Hematopoietic multipotent progenitor cell treated with erythropoietin and hydrocortisone succinate and interleukin-3 and kit ligand, for 4 days (in vitro differentiated cells): ENCODE measurements around the gene UCK2.
"Not testable (repeated sequence)": the region's sequence is repeated elsewhere in the genome, so short reads cannot be mapped to it uniquely, and the experiment has no call there.

Experiments
- DNase-seq: peaks from one replicate; pipeline ENCODE4 v3.0.0-alpha.2; 2015

UCK2 gene

DNA sequence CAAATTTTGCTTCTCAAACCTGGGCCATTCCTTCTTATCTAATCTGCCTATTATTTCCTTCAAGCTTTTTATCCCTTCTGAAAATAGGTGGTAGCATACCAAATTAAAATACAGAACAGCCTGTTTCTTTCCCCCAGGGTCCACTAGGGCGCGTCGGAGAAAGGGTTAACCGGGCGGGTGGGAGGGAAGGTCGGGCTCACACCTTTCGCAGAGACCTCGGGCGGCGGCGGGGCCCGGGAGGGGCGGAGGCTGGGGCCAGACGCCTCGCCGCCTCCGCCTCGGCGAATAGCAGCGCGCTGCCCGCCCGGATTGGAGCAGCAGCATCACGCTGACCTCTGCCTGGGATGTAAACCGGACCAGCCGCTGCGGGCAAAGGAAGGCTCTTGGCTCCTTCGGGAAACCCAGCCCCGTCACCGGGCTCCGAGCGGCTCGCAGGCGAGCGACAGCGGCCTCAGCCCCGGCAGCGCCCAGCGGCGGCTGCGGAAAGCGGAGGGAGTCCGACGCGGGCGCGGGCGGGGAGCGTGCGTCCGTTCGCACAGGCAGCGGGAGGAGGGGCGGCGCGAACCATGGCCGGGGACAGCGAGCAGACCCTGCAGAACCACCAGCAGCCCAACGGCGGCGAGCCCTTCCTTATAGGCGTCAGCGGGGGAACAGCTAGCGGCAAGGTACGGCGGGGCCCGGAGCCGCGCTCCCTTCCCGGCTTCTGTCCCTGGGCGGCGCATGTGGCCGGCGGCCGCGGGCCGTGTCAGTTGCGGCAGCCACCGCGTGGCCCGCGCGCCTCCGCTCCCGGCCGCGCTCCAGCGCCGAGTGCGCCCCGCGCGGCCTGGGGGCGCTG is at the start of gene UCK2:
Gene UCK2 (plus strand): TSS at position 347 of the 835 bp plus-strand sequence. CDS start 220 bp downstream, at position 567.
- peak; percentile 90 for DNase-seq

DNA sequence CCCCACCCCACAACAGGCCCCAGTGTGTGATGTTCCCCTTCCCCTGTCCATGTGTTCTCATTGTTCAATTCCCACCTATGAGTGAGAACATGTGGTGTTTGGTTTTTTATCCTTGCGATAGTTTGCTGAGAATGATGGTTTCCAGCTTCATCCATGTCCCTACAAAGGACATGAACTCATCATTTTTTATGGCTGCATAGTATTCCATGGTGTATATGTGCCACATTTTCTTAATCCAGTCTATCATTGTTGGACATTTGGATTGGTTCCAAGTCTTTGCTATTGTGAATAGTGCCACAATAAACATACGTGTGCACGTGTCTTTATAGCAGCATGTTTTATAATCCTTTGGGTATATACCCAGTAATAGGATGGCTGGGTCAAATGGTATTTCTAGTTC is 49.2 kb upstream of the UCK2 start:
- DNase-seq, result not testable (repeated sequence)

DNA sequence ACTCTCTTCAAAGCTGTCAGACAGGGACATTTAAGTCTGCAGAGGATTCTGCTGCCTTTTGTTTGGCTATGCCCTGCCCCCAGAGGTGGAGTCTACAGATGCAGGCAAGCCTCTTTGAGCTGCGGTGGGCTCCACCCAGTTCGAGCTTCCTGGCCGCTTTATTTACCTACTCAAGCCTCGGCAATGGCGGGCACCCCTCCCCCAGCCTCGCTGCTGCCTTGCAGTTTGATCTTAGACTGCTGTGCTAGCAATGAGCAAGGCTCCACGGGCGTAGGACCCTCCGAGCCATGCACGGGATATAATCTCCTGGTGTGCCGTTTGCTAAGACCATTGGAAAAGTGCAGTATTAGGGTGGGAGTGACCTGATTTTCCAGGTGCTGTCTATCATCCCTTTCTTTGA is 43.9 kb upstream of the UCK2 start:
- DNase-seq, result not testable (repeated sequence)

DNA sequence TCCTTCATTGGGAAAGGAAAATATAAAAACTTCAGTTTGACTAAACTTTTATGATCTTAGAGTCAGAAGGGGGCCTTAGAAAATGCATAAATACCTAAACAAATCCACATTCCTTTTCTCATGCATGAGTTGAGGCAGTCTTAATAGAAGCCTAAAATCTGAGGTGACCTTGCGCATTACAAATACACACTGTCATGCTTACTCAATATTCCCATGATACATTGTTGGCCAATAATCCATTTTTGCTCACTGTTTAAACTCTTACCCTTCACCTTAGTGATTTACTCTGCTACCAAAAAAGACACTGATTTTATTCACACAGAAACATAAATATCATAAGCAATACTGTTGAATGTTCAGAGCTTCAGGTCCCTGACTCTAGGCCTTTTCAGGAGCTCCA is 39.7 kb upstream of the UCK2 start:
- DNase-seq, result no peak

DNA sequence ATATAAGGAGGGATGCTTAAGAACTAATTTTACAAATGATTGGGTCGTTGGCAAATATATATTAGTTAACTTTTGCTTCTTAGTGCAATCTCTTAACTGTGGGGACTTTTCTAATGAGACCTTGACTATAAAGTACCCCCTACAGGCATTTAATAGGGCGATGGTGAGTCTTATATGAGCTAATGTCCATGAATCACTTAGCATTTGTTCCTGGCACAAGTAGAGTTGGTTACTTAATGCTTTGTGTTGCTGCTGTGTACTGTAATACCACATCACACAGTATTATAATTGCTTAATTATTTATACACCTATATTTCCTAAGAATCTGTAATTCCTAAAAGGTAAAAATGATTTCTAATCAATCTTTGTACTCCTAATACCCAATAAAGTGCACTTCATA is 33.5 kb upstream of the UCK2 start:
- no peak for DNase-seq

DNA sequence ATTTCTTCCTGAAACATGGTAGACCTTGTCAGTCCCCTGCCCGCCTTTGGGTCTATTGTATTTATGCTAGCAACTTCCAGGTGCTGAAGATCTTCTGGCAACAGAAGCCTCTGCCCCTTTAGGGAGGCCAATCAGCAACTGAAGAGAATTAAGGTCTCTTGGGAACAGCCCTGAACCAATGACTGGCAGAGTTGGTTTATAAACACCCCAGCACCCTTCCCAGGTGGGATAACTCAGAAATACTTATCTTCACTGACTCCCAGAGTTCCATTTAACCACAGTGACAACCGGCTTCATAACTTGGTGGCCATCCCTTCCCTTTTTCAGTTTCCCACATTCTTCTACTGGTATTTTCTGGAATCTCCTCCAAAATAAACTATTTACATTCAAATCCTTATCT is 31.5 kb upstream of the UCK2 start:
- no peak for DNase-seq

DNA sequence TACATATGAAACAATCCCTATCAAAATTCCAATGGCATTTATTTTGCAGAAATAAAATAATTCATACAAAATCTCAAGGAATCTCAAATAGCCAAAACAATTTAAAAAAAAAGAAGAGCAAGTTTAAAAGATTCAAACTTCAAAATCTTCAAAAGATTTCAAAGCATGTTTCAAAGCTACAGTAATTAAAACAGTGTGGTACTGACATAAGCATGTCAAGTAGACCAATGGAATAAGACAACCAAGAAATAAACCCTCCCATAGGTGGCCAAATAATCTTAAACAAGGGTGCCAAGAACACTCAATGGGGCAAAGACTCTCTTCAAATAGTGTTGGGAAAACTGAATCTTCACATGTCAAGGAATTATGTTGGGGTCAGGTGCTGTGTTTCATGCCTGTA is 28.0 kb upstream of the UCK2 start:
- DNase-seq, result no peak

DNA sequence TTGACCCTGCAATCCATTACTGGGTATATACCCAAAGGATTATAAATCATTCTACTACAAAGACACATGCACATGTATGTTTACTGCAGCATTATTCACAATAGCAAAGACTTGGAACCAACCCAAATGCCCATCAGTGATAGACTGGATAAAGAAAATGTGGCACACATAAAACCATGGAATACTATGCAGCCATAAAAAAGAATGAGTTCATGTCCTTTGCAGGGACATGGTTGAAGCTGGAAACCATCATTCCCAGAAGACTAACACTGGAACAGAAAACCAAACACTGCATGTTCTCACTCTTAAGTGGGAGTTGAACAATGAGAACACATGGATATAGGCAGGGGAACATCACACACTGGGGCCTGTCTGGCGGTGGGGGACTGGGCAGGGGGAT is 22.9 kb upstream of the UCK2 start:
- DNase-seq, result not testable (repeated sequence)

DNA sequence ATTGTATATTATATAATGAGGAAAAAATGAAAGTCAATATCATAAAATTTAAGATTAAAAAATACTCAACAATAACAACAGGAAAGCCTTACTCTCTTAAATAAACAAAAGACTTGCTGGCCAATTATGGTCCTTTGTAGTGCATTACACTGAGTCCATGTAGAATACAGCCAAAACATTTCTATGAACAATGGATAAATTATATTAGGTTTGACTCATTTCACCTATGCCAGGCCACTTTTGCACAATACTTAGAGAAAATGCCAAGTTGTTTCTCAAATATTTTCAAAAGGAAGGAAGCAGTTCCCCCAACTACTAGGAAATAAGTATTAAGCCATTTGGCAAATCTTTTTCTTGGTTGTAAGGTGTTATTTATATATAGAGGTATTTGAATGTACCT is 19.8 kb upstream of the UCK2 start:
- DNase-seq, result no peak

DNA sequence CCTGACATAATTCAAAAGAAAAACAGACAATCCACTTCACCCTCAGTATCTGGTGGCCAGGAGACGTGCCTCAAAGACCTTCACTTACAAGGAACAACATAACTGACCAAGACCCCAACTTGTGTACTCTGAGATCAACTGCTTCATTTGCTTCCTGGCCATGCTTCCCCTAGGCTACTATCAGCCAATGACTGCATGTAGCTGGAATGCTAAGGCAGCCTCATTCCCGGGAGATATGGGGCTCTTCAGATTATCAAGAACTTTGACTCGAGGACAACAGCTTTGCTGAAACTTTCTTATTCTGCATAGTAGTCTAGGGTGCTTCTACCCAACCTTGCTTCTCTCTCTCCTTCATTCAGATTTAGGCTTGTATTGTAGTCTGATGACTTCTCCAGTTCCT is 11.7 kb upstream of the UCK2 start:
- DNase-seq, result no peak

DNA sequence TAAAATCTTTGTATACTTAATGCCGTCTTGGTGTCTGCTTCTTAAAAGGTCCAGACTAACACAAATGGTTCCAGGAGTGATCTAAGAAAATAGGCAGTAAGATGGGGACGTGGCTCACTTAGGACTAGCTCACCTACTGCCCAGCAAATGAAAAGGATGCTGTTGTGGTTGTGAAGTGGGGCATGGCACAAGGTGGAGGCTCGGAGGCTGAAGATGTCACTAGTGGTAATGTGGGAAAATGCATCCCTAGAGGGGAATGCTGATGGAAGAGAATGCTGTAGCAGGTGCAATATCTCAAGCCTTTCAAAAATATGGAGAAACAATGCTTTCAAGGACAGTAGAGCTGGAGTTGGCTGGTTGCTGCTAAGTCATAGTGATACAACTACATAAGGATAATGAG is 11.3 kb upstream of the UCK2 start:
- no peak for DNase-seq

DNA sequence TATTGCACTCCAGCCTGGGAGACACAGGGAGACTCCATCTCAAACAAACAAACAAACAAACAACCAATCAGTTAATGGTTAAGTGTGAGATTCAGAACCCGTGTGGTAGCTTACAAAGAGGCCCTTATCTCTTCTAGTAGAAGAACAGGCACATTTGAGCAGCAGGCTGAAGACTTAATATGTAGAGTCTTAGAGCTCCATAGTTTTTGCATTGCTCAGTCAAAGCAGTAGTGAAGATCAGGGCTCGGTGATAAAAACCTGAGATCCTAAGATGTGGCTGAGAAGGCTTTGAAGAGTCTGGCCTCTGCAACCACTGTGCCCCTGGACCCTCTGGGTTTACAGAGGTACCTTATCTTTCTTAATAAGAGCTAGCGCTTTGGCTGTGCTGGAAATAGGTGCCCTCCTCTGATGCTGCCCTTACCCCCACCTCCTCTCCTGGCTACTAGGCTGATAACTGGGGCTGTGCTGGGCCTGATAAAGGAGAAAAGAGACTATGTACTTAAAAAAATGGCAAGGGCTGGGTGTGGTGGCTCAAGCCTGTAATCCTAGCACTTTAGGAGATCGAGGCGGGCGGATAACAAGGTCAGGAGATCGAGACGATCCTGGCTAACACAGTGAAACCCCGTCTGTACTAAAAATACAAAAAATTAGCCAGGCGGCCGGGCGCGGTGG is 10.5 kb upstream of the UCK2 start:
- DNase-seq, result peak; percentile 88

DNA sequence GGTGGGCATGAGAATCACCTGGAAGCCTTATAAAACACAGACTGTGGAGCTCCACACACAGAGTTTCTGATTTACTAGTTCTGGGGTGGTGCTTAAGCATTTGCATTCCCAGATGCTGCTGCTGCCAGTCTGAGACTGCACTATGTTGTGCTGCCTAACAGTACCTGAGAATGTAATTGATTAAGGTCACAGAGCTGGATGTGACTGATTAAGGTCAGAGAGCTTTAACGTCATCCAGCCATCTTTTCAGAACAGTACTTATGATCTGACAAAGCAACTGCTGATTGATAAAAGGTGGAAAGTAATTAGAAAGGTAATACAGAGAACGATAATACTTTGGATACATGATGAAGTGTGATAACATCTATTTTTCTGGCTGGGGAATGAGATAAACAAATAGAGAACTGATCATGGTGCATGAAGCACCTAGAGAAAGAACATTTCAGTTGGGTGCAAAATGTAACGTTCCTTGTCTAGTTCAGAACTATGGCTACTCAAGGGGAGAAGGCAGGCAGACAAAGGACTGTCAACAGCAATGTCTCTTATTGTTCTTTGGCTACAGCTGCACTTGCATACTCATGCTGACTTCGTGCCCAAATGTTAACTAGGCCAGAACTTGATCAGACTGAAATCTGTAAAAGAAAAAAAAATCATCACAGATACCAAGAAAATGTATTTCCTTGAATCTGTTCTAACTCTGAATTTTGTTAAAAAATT is 3.7 kb upstream of the UCK2 start:
- no peak for DNase-seq

DNA sequence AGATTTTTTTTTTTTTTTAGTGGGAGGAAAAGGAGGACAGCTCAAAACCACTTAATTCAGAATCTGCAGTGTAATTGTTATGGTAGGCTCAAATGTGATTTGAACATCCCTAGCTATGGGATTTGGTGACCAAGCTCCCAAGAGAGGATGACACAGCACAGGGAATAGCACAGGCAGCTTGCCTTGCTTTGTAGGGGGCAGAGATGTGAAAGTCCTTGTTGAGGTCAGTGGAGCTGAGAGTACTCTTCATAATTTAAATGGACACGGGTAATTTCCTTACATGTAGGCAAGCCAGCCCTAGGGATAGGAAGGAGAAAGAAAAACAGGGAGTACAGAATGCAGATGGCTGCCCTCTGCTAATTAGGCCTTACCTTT is 3.2 kb upstream of the UCK2 start:
- DNase-seq, result no peak

DNA sequence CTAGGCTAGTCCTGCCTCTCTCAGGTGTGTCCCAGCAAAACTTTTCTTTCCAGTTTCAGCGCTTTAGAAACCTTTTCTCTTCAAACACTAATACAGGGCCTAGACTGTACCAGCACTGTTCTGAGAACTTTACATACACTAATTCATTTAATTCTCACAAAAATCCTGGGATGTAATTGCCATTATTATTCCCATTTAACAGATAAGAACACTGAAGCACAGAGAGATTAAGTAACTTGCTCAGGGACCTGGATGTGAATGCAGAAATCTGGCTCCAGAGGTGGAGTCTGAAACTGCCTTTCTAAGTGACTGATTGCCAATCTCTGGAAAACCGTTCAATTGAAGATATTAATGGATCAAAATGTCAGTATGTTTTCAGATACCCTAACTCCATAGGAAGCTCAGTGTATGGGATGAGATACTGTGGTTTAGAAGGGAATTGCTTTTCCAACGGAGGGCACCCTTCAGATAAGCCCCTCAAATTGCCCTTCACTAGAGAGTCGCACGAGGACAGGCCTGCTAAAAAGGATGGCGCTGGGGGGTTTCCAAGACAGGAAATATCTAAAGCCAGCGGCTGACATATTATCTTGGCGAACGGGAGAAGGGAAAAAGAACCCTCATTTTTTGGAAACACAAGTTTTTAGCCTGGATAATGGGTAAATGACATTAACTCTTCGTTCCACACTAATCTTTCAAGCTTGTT is 698 bp upstream of the UCK2 start:
- DNase-seq, result peak; percentile 19

DNA sequence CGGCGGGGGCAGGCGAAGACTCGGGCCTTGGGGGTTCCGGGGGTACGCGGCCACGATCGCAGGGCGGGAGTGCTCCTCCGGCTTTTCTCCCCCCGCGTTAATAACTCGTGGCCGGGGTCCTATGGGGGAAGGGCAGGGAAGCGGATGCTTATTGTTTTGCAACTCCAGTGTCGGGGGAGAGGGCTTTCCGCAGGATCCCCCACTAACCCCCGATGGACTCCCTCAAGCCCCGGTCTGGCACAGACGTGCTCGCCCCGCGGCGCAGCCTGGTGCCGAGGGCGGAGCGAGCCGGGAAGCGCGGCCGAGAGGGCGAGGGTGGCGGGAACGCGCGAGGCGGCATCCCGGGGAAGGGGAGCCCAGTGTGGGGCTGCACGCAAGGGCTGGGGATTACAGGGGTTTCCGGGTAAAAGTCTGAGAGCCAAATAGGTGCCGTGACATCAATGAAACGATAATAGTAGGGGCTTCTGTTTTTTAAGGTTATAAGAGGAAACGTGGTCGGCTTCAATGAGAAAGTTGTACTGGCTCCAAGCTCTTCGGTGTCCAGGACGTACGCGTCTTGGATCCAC is 772 bp downstream of the UCK2 start:
- DNase-seq, result peak; percentile 84

DNA sequence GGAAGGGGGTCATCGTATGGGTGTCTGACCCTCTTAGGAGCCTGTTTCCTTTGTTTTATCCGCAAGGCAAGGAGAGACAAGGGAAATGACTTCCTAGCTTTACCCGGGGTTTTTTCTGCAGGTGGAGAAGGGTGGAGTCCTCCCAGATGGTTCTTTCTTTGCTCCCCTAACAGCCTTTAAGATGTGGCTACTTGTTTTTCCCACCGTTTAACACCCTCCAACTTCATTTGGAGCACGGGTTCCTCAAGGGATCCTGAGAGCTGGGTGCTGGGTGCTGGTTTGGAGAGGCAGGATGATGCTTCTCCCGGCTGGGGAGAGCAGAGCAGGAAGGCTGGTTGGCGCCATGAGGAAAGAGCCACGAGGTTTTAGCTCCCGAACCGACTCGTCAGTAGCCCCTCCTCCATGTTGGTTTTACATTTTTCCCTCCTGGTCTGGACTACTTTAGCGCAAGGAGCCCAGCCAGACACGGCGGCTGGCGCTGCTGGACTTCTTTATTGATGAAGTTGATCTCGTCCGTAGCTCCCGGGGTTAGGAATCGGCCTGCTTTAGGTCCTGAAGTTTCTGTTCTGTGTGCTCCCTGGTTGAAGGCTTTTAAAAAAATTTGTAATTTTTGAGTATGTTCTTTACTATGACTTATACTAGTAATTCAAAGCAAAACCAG is 1.4 kb downstream of the UCK2 start:
- DNase-seq, result peak; percentile 90

DNA sequence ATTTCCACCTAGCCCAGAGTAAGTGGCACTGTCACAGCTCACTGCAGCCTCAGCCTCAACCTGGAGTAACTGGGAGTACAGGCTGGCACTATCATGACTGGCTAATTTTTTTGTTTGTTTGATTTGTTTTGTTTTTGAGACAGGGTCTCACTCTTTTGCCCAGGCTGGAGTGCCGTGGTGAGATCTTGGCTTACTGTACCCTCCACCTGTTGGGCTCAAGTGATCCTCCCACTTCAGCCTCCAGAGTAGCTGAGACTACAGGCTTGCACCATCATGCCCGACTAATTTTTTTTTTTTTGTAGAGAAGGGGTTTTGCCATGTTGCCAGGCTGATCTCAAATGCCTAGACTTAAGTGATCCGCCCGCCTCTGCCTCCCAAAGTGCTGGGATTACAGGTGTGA is 2.5 kb downstream of the UCK2 start:
- peak; percentile 40 for DNase-seq

DNA sequence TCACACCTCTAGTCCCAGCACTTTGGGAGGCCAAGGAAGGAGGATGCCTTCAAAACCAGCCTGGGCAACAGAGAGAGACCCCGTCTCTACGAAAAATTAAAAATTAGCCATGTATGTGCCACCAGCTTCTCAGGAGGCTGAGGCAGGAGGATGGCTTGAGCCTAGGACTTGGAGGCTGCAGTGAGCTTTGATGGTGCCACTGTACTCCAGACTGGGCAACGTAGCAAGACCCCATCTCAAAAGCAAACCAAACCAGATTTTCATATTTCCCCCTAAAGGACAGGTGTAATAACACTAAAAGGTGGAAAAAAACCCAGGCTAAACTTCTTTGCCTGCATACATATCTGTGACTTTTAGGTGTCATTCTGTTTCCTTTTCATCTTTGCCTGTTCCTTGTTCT is 3.7 kb downstream of the UCK2 start:
- DNase-seq, result no peak

DNA sequence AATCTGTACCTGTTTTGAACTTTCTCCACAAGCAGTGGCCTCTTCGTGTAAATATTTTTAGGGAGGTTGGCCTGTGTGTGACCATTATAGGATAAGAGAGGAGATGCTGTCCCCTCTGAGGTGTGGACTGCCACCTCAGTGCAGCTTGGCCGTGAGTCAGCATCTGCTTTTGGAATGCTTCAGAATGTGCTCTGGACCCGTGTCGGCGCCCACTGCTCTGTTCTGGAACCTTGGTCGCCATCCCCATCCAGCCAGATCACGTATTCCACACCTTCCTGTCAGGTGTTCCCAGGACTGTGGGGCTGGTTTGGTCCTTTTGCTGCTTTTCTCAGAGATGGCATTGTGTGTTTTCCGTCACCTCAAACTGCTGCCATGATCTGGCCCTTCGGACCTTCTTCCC is 5.5 kb downstream of the UCK2 start:
- no peak for DNase-seq

DNA sequence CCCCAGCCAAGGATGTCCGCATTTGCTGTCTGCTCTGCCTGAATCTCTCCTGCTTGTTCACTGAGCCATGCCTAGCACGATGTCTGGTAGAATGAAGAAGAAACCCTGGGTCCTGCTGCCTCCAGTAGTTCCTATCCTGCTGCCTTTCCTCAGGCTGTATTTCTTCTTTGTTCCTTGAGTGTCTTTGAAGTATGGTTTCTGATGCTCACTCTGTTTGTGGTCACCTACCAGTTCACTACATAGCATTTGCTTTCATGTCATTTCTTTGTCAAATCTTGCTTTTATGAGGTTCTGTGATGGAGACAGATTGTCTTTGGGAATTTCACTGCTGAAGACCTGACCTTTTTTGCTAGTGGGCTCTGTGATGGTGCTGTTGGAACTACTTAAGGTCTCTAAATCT is 5.9 kb downstream of the UCK2 start:
- DNase-seq, result no peak

DNA sequence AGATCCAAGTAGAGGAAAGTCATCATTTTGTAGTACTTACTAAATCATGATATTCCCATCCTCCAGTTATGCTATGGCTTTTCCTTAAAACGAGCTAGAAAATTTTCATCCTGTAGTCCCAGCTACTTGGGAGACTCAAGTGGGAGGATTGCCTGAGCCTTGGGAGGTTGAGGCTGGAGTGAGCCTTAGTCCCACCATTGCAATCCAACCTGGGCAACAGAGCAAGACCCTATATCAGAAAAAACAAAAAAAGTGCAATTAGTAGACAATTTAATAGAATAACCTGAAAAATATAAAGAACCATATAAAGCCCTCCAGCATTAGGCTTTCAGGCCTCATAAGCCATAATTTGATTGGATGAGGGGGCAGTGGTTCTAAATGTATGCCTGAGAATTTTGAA is 6.8 kb downstream of the UCK2 start:
- DNase-seq, result no peak
